HTERT RPE-1 (cell line): ENCODE data around the gene ECSCR.
"Not testable (repeated sequence)": the region's sequence is repeated elsewhere in the genome, so short reads cannot be mapped to it uniquely, and the experiment has no call there.

Experiments used
- in situ Hi-C: fragments of 300-500 bp; cut with MboI; formaldehyde crosslinking; loops from 4 replicates; pipeline ENCODE4 v1.14.3; 2020; ENCODE audit warnings: low sequenced_read_pairs

The ECSCR gene

DNA sequence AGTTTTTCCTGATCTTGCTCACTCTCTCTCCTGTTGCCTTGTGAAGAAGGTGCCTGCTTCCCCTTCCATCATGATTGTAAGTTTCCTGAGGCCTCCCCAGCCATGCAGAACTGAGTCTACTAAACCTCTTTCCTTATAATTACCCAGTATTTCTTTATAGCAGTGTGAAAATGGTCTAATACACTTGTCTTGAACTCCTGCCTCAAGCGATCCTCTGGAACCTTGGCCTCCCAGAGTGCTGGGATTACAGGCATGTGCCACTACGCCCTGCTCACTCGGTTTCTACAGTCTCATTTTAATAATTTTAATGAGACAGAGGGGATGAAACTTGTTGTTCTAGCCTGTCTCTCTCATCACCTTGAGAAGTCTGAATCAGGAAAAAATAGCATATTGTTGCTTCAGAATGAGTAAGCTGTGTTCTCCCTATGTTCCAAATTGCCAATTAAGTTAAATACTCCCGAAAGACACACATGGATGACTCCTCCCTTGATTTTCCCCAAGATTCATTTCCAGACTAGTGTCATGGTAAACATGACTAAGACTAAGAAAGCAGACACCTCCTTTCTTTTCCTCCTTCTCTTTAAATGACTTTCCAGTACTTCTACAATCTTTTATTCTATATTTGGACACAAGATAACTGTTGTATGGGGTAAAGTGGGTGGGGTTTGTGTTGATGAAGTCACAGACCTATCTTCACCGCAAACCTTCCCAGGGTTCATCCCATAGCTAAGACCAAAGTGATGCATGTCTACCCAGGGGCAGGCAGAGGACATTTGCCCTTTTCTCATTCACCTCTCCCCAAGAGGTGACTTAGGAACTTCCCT, 15.4 kb downstream of the ECSCR start:
- in situ Hi-C loops = no loop called here

DNA sequence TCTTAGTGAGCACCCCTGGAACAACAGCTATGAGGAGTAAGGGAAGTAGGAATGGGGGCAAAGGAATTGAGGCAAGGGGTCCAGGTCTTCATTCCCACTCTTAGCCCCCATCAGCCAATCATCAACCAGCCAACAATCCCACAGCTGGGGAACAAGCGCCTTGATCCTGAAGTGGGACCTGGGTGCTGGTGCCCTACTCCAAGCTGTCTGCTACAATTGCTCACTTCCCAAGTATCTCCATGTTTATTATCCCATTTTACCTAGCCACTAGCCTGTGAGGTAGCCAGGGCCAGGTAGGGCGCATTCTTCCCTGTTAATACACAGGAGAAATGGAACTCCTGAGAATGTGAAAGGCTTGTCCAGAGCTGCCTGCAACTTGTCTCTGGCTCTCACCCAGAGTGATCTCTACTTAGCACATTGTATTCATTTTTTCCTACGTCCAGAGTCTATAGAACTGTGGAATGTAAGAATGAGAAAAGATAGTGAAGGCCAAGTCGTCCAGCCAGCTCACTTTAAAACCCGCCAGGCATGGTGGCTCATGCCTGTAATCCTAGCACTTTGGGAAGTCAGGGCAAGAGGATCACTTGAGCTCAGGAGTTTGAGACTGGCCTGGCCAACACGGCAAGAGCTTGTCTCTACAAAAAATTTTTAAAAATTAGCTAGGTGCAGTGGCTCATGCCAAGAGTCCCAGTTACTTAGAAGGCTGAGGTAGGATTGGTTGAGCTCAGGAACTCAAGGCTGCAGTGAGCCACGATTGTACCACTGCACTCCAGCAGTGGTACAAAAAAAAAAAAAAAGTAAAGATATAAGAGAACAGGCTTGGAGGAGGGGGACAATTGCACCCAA, 17.0 kb downstream of the ECSCR start:
- in situ Hi-C loops = no loop called here

DNA sequence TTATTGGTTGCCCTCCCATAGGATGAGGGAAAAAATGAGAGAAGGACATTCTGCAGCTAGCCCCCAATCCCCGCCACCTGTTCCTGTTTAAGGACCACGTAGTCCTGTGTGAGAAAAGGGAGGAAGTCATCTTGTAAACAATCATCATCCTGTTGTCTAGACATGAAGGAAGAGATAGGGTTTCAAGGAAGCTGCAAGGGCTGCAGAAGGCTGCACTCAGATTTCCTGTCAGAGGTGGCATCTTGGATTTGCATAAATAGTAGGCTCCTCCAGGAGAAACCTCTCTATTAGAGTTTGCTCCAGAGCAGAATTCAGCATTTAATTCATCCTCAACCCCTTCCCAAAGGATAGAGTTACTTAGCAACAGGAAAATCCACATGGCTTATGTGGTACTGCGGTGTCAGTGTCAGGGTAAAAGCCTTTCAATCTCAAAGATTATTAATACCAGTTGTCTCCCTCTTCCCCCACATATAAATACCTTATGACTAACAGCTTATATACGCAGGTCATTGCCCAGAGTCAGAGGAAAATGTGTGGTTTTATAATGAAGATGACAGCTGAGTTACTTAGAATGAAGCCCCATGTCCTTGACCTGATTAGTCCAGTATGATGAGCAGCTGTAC, 18.6 kb downstream of the ECSCR start:
- in situ Hi-C loops = no loop called here

DNA sequence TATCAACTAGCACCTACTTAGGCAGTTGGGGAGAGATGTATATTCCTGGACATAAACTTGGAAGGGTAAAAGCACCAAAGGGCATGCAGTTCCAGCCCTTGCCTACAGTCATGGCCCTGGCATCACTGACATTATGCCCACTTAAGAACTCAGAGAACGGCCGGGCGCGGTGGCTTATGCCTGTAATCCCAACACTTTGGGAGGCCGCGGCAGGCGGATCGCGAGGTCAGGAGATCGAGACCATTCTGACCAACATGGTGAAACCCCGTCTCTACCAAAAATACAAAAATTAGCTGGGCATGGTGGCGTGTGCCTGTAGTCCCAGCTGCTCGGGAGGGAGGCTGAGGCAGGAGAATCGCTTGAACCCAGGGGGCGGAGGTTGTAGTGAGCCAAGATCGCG, 22.1 kb downstream of the ECSCR start:
- in situ Hi-C loops = not testable (repeated sequence)

DNA sequence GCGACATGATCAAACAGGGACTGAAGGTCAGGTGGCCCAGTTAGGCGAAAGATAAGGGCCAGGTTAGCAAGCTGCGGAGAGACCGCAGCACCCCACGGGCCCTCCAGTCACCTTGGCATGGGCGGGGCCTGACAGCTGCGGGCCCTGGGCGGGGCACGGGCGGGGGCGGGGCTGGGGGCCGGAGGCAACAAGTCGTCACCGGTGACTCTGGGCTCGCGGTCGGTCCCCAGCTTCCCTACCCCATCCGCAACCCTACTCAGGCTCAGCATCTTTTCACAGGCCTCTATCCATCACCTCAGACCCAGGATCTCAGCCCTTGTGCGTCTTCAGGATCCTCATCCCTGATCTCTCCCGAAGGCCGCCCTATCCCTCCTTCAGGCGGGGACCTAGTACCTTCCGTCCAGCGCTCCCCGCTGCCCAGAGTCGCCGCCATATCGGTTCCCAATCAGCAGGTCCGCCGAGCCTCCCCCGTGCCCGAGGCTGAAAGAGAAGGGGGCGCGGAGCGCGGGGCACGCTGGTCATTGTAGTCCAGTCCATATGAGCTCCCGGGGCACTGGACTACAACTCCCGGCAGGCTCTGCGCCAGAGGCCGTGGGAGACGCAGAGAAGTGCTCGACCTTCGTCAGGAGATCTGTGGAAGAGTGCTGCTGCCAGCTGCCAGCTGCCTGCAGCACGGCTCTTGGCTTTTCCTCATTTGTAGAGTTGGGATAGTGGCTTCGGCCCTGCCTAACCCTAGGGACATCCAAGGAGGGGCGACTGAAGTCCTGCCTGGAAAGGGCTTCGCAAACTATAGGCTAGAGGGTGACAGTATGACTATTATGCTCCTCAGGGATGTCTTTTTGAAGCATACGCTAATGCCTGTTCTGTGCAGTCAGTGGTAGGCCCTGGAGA, 23.3 kb downstream of the ECSCR start, which contains the start of gene DNAJC18:
DNAJC18 (minus strand) TSS at position 513 of the 891 bp plus-strand sequence; CDS start at position 433, 80 bp downstream.
- in situ Hi-C loops = no loop called here

DNA sequence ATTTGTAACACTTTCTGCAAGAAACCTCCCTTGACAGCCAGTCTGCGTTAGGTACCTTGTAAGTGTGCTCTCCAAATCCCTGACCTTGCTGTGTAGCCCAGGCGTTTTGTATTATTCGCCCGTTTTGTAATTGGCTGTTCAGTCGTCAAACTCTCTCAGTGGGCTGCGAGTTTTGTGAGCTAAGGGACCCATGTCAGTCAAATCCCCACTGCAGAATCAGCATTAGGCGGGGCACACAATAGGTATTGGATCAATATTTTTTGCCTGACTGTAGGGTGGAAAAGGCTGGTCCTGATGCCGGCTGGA, 23.9 kb downstream of the ECSCR start:
- in situ Hi-C loops = no loop called here

DNA sequence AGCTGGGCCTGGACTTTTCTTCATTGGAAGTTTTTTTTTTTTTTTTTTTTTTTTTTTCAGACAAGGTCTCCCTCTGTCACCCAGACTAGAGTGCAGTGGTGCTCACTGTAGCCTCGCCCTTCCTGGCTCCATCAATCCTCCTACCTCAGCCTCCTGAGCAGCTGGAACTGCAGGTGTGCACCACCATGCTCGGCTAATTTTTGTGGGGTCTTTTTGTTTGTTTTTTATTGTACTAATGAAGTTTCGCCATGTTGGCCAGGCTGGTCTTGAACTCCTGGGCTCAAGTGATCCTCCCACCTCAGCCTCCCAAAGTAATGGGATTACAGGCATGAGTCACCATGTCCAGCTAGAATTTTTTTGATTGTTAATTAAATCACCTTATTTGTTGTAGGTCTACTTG, 26.9 kb downstream of the ECSCR start:
- in situ Hi-C loops = no loop called here

DNA sequence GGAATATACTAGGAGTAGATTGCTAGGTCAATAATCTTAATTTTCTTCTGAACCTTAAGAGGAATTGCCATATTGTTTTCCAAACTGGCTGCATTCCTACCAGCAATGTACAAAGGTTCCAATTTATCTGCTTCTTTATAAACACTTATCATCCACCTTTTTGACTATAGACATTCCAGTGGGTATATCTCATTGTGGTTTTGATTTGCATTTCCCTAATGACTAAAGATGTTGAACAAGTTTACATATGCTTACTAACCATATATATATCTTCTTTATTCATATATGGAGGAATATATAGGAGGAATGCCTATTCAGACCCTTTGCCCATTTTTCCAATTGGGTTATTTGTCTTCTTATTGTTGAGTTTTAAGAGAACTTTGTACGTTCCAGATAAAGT, 30.8 kb downstream of the ECSCR start:
- in situ Hi-C loops = no loop called here

DNA sequence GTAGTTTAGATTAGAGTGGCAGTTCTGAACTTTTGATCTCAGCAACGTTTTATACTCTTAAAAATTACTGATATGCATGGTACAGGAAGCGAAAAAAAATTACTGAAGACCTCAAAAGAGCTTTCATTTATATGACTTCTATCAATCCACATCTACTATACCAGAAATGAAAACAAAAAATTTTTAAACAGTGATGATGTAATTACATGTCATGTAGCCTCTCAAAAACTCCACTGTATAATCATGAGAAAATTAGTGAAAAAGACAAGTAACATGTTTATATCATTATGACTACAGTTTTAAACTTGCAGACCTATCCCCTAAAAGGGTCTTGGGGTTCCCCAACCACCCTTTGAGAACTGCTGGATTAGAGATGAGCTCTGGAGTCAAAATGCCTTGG, 32.5 kb downstream of the ECSCR start:
- in situ Hi-C loops = no loop called here

DNA sequence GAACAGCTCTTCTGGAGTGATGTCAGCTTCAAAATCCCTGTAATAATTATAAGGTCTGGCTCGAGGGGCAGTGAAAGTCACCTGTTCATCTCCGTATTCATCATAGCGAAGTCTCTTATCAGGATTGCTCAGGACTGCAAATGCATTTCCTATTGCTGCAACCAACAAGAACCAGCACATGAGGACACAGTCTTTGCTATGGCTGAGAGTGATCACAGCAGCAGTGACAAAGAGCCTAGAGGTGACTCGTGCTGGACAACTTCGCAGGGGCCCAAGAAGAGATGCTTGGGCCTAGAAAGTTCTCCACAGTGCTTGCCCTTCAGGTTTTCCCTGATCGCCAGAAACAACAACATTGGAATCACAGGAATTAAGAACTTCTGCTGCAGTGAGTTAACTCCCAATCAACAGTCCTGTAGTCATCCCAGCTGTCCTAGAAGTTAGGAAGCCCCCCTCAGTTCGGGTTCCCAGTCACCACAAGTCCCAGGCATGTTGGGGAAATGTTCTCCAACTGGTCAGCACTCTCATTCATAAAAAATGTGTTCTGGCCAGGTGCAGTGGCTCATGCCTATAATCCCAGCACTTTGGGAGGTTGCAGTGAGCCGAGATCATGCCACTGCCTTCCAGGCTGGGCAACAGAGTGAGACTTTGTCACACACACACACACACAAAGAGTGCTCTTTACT, 36.2 kb downstream of the ECSCR start:
- in situ Hi-C loops = no loop called here

DNA sequence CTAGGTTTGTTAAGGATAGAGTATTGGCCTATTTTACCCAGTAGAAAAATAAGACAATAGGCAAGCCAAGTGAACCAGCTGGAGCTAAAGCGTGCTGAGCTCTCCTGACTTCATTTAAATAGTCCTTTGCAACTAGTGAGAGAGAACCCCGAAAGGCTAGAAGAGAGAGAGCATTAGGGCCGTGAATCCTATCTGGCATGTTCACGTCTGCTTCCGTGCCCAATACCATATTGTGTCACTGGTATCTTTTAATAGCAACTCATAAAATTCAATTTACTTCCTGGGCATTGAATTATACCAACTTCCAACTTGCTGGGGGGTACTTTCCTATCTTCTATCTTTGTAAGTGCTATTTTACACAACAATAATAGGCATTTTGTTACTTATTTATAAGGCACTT, 37.0 kb downstream of the ECSCR start:
- in situ Hi-C loops = no loop called here

DNA sequence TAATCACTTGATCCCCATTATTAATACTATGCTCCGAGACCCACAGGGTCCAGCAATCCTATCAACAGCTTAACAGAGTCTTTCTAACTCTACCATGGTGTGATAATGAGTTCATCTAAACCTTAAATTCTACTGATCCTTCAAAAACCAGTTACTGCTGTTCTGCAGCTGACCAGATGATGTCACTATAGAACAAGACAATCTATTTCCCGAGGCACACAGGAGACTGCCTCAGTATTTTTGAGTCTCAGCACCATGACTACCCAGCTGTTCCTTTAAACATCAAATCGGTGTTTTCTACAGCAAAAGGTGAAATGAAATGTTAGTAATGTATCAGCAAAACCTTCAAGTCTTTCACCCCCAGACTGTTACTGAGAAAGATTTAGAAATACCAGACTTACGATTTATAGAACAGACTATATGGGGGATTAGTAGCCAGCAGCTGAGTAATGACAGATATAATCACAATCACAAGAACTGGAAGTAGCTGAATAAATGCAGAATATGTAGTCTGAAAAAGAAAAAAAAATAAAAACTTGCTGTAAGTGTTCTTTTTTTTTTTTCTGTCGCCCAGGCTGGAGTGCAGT, 40.1 kb downstream of the ECSCR start:
- in situ Hi-C loops = no loop called here

DNA sequence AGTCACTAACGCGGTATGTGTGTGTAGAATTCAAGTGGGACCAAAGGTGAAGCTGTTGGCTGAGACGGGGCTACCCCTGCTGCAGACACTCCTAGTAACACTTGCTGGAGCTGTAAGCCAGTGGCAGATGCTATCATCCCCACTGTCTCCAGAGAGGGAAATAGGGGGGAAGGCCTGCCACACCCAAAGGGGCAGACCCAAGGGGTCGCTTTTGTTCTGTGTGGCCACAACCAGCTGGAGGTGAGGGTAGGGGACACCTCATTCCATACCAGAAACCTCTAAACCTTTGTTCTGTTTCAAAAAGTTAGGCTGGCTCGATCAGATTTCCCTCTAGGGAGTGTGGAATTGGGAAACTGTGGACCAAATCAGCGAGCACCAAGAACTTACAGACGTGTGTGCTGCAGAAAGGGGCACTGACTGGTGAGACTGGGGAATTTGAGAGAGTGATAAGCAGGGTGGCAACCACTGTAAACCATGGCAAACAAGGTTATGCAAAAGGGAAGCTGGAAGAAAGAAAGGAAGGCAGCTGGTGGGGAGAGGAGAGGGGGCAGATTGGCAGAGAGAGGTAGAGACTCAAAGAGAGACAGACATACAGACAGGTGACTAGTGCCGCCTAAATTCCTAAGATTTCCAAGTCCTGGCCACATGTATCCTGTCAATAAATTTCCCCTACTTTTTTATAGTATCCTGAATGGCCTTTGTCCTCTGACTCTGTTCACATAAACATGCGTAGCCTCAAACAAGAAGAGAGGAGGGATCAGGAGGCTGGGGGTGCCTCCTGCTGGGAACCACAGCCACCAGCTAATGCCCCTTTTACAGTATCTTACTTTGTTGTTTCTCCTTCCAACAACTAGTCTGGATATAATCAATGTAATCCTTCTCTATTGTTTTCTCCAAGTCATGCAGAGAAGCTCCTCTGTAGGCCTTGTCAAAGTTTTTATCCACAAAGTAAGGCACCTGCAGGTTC, 43.0 kb downstream of the ECSCR start:
- in situ Hi-C loops = no loop called here

DNA sequence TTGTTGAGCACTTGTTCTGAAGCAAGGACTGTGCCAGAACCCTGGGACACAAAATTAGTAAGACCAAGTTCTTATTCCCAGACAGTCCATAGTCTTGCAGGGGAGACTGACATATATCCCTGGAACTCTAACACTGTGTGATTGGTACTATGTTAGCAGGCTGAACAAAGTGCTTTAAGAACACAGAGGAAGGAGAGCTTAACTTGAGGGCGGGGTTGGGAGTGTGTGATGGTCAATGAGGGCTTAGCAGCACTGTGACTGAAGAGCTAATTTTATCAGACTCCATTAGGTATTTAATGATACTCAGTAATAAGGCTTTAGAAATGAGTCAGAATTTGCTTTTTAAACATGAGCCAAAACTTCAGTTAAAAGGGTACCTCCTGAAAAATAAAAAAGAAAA, 43.8 kb downstream of the ECSCR start:
- in situ Hi-C loops = no loop called here

DNA sequence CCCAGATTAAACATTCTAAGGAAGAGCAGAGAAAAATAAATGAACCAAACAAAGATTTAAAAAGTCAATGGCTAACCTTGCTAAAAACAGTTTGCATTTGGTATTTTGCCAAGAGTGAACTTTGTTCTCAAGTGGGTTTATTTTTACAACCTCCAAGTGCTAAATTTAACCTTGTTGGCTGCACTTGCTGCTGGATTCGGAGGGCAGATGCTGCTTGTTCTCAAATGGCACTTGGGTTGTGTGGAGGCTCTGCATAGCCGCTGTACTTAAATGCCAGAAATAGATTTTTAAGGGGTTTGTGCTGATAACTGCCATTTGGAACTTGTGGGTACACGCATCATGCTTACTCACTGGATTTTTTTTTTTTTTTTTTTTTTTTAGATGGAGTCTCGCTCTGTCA, 45.3 kb downstream of the ECSCR start:
- in situ Hi-C loops = no loop called here

DNA sequence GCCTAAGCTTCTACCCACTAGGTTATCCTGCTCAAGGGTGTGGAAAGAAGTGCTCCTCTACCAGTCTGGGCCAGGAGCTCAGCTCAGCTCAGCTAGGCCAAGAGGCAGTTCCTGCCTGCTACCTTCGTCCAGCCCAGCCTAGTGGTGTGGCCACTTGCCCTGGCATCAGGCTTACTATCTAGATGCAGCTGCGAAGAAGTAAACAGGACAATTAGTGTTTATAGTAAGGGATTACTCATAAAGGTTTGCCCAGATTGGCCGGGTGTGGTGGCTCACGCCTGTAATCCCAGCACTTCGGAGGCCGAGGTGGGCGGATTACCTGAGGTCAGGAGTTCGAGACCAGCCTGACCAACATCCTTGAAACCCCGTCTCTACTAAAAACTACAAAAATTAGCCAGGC, 45.9 kb downstream of the ECSCR start:
- in situ Hi-C loops = no loop called here

DNA sequence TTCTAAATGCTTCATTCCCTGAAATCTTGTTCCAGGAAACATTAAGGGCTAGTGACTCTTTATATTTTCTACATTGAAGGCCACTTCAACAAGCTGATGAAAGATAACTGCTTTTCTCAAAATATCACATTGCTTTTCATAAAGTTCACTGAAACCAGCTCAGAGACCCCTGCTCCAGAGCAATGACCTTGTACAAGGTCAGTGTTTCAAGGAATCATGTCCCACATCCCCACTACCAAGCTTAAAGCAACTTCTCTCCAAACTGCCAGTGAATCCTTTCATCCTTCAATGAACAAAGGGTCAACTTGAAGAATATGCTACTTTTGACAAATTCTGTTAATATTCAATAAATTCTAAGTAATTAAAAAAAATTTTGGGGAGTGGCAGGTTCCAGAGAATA, 46.7 kb downstream of the ECSCR start:
- in situ Hi-C loops = no loop called here

DNA sequence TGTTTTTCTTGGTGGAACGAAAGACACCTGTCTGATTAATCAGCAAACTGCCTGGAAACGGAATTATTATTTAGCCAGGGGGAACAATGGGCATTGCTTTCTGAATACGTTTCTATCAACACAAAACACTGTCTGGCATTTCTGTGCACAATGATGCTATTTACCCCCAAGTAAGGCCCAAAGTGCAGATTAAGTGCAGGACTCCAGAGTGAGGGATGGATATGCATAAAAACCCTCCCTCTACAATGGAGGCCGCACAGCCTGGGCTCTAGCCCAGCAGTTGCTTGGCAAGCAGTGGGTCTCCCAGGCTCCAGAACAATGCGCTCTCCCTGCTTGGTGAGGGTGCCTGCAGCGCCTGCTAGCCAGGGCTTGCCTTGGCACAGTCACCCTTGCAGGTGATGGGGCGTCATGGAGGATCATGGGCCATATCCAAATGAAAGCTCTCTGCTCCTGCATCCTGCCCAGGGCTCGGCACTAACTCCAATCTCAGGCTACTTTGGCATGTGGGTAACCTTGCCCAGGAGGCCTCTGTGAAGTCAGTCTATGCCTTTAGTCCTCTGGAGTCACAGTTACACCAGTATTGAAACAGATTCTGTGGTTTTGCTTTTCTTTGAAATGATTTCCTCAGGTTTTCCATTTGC, 47.2 kb downstream of the ECSCR start:
- in situ Hi-C loops = no loop called here
